Mesodermal cell (in vitro differentiated cells): Measurements from ENCODE around the gene SLC29A3.

Source experiments
- H3K27ac ChIP-seq: 2 replicates; pipeline ENCODE4 v1.7.0; 2013; ENCODE audit warnings: mild to moderate bottlenecking, low read depth, low read length, moderate library complexity; ENCODE audit not compliant: severe bottlenecking
- H3K36me3 ChIP-seq: 2 replicates; pipeline ENCODE4 v1.7.1; 2013; ENCODE audit warnings: mild to moderate bottlenecking, low read length, moderate library complexity; ENCODE audit not compliant: control insufficient read depth, insufficient read depth
- H3K4me1 ChIP-seq: one replicate; pipeline ENCODE4 v1.7.1; 2013; ENCODE audit warnings: mild to moderate bottlenecking, low read length; ENCODE audit not compliant: insufficient read depth, control insufficient read depth, poor library complexity, severe bottlenecking
- H3K4me3 ChIP-seq: 2 replicates; pipeline ENCODE4 v1.7.0; 2013; ENCODE audit warnings: low read length, control low read depth, mild to moderate bottlenecking; ENCODE audit not compliant: insufficient read depth, poor library complexity, severe bottlenecking; ENCODE audit errors: extremely low read depth
- H3K9me3 ChIP-seq: 2 replicates; pipeline ENCODE4 v1.7.1; 2013; ENCODE audit warnings: mild to moderate bottlenecking, low read length, moderate library complexity; ENCODE audit not compliant: control insufficient read depth
- WGBS, 2 experiments: methylation state at CpG; one replicate each; pipeline ENCODE4 v1.1.5; 2013; ENCODE audit warnings: missing lambda C conversion rate in 2 of 2; ENCODE audit not compliant: insufficient coverage in 2 of 2; 5-methylcytosine and 5-hydroxymethylcytosine counted together

SLC29A3 gene

GRCh38 chr10:71337219-71337701 is 18.2 kb downstream of the SLC29A3 start:
- no peak overlapping the region for H3K27ac ChIP-seq
- H3K4me1 ChIP-seq: peaks cover 5% of the 10 kb centered on the region
- WGBS, 2 experiments: 73 to 84% methylated on average over 13 of the region's 13 CpGs
- H3K36me3 ChIP-seq: no peaks in the 10 kb centered on the region
- no peak overlapping the region for H3K4me3 ChIP-seq
- no peaks in the 10 kb centered on the region for H3K9me3 ChIP-seq

- peaks cover 5% of the 10 kb centered on the region for H3K4me1 ChIP-seq
- H3K9me3 ChIP-seq: no peaks in the 10 kb centered on the region
- 88 to 93% methylated on average over 10 to 12 of the region's 13 CpGs for WGBS, 2 experiments
- no peaks in the 10 kb centered on the region for H3K36me3 ChIP-seq
- H3K4me3 ChIP-seq: no peak overlapping the region
- no peak overlapping the region for H3K27ac ChIP-seq
Observed at GRCh38 chr10:71338728-71339495, 19.9 kb downstream of the SLC29A3 start.

GRCh38 chr10:71339796-71340589 is 20.9 kb downstream of the SLC29A3 start:
- H3K36me3 ChIP-seq: no peaks in the 10 kb centered on the region
- H3K4me3 ChIP-seq: no peak overlapping the region
- no peak overlapping the region for H3K27ac ChIP-seq
- no peaks in the 10 kb centered on the region for H3K9me3 ChIP-seq
- 91 to 95% methylated on average over 8 of the region's 10 CpGs for WGBS, 2 experiments
- H3K4me1 ChIP-seq: peaks cover 5% of the 10 kb centered on the region

GRCh38 chr10:71342573-71343391 is 23.7 kb downstream of the SLC29A3 start:
- peaks cover 3% of the 10 kb centered on the region for H3K4me1 ChIP-seq
- H3K27ac ChIP-seq: no peak overlapping the region
- 80 to 86% methylated on average over 7 to 8 of the region's 8 CpGs for WGBS, 2 experiments
- no peaks in the 10 kb centered on the region for H3K9me3 ChIP-seq
- H3K36me3 ChIP-seq: no peaks in the 10 kb centered on the region
- no peak overlapping the region for H3K4me3 ChIP-seq

GRCh38 chr10:71343392-71343773 is 24.3 kb downstream of the SLC29A3 start:
- no peak overlapping the region for H3K4me3 ChIP-seq
- H3K36me3 ChIP-seq: no peaks in the 10 kb centered on the region
- no peak overlapping the region for H3K27ac ChIP-seq
- WGBS, 2 experiments: 91 to 97% methylated on average over 5 of the region's 5 CpGs
- H3K9me3 ChIP-seq: no peaks in the 10 kb centered on the region
- peaks cover 3% of the 10 kb centered on the region for H3K4me1 ChIP-seq

- H3K4me1 ChIP-seq: peaks cover 3% of the 10 kb centered on the region
- no peaks in the 10 kb centered on the region for H3K36me3 ChIP-seq
- no peaks in the 10 kb centered on the region for H3K9me3 ChIP-seq
- WGBS, 2 experiments: 59 to 71% methylated on average over 7 to 9 of the region's 9 CpGs
- no peak overlapping the region for H3K4me3 ChIP-seq
- H3K27ac ChIP-seq: no peak overlapping the region
Observed at GRCh38 chr10:71344154-71344925, 25.3 kb downstream of the SLC29A3 start.

- Histone ChIP-seq H3K36me3 (no peaks in the 10 kb centered on the region), H3K9me3 (no peaks in the 10 kb centered on the region), H3K4me3 (no peak overlapping the region), H3K27ac (no peak overlapping the region), H3K4me1 (peaks cover 5% of the 10 kb centered on the region)
- WGBS, 2 experiments: 86 to 100% methylated on average over 1 of the region's 3 CpGs
Observed at GRCh38 chr10:71344993-71345480, 26.0 kb downstream of the SLC29A3 start.

- Histone ChIP-seq H3K9me3 (no peaks in the 10 kb centered on the region), H3K27ac (no peak overlapping the region), H3K4me3 (no peak overlapping the region), H3K36me3 (no peaks in the 10 kb centered on the region), H3K4me1 (peaks cover 5% of the 10 kb centered on the region)
- 84 to 94% methylated on average over 7 to 10 of the region's 10 CpGs for WGBS, 2 experiments
Observed at GRCh38 chr10:71345694-71346093, 26.6 kb downstream of the SLC29A3 start.

GRCh38 chr10:71346731-71347130 is 27.7 kb downstream of the SLC29A3 start:
- Histone ChIP-seq H3K36me3 (no peaks in the 10 kb centered on the region), H3K9me3 (no peaks in the 10 kb centered on the region), H3K27ac (no peak overlapping the region), H3K4me1 (peaks cover 5% of the 10 kb centered on the region), H3K4me3 (no peak overlapping the region)
- 94 to 100% methylated on average over 1 to 3 of the region's 3 CpGs for WGBS, 2 experiments
